Stimulated activated naive CD8-positive, alpha-beta T cell treated with anti-CD3 and anti-CD28 coated beads, Interleukin-15, Interleukin-2, amounts not matched to agents 100 ng/mL and 50 ng/mL, for 24 hours (primary cell): ENCODE data around the gene NUP93.

ENCODE experiments used
- H3K27ac Mint-ChIP-seq: one replicate; pipeline ENCODE4 v1.8.0; 2021; ENCODE audit warnings: mild to moderate bottlenecking, mixed read lengths
- H3K27me3 Mint-ChIP-seq: one replicate; pipeline ENCODE4 v1.8.0; 2021; ENCODE audit warnings: mixed read lengths
- H3K36me3 Mint-ChIP-seq: one replicate; pipeline ENCODE4 v1.8.0; 2021; ENCODE audit warnings: low read depth, mixed read lengths
- H3K4me1 Mint-ChIP-seq: one replicate; pipeline ENCODE4 v1.8.0; 2021; ENCODE audit warnings: low read depth, mixed read lengths
- H3K4me3 Mint-ChIP-seq: one replicate; pipeline ENCODE4 v1.8.0; 2021; ENCODE audit warnings: mild to moderate bottlenecking, mixed read lengths
- H3K9me3 Mint-ChIP-seq: one replicate; pipeline ENCODE4 v1.8.0; 2021; ENCODE audit warnings: mixed read lengths

Gene NUP93

GRCh38 chr16:56824331-56824730, 94.4 kb downstream of the NUP93 start:
- H3K36me3 Mint-ChIP-seq = peaks cover 71% of the 10 kb centered on the region
- H3K27me3 Mint-ChIP-seq = no peaks in the 10 kb centered on the region
- H3K4me3 Mint-ChIP-seq = no peak overlapping the region
- H3K9me3 Mint-ChIP-seq = no peaks in the 10 kb centered on the region
- no peaks in the 10 kb centered on the region for H3K4me1 Mint-ChIP-seq
- H3K27ac Mint-ChIP-seq = no peak overlapping the region

GRCh38 chr16:56824804-56825203, 94.9 kb downstream of the NUP93 start:
- Mint-ChIP-seq H3K36me3 (peaks cover 71% of the 10 kb centered on the region), H3K4me1 (no peaks in the 10 kb centered on the region), H3K4me3 (no peak overlapping the region), H3K27me3 (no peaks in the 10 kb centered on the region), H3K9me3 (no peaks in the 10 kb centered on the region), H3K27ac (no peak overlapping the region)

DNA sequence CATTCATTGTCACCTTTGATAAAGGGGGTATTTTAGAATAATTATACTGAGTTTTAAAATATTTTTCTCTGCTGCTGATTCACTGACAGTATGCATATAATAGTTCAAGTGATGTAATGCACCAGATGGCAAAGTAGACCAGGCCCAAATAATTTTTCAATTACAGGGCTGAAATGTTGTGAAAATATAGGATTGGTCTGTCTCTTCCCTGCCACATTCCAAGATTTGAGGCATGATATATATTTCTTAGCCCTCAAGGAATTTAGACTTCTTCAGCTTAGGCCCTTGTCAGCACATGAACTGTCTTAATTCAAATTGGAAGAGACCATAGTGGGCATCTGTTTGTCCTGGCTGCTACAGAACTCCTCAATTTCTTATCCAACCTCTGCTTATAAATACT, 95.9 kb downstream of the NUP93 start:
- Mint-ChIP-seq H3K4me1 (no peaks in the 10 kb centered on the region), H3K4me3 (no peak overlapping the region), H3K27me3 (no peaks in the 10 kb centered on the region), H3K9me3 (no peaks in the 10 kb centered on the region), H3K27ac (no peak overlapping the region), H3K36me3 (peaks cover 74% of the 10 kb centered on the region)

DNA sequence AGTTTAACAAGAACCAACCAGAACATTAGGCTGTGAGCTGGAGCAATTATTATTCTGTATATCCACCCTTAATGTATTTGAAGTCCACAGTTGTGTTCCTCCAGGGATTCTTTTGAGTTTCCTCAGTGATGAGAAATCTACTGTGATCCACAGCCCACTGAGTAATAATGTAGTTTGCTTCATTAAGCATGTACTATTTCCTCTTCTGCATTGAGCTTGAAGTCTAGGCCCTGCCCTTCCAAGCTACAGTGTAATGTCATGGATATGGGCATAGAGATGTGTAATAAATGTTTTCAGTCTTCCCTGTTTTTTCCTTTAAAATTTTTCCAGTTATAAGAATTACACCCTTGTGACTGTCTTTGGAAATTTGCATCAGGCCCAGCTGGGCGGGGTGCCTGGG, 98.7 kb downstream of the NUP93 start:
- Mint-ChIP-seq H3K4me3 (no peak overlapping the region), H3K27ac (no peak overlapping the region), H3K4me1 (peaks cover 11% of the 10 kb centered on the region), H3K9me3 (no peaks in the 10 kb centered on the region), H3K27me3 (no peaks in the 10 kb centered on the region), H3K36me3 (peaks cover 76% of the 10 kb centered on the region)

GRCh38 chr16:56830669-56831068, 100.7 kb downstream of the NUP93 start:
- Mint-ChIP-seq H3K4me1 (peaks cover 11% of the 10 kb centered on the region), H3K27ac (no peak overlapping the region), H3K27me3 (no peaks in the 10 kb centered on the region), H3K9me3 (no peaks in the 10 kb centered on the region), H3K36me3 (peaks cover 78% of the 10 kb centered on the region), H3K4me3 (no peak overlapping the region)

GRCh38 chr16:56832768-56833167, 102.8 kb downstream of the NUP93 start:
- Mint-ChIP-seq H3K27ac (peak overlapping the region; percentile 29), H3K4me3 (no peak overlapping the region), H3K4me1 (peaks cover 11% of the 10 kb centered on the region), H3K36me3 (peaks cover 73% of the 10 kb centered on the region), H3K27me3 (no peaks in the 10 kb centered on the region), H3K9me3 (no peaks in the 10 kb centered on the region)

DNA sequence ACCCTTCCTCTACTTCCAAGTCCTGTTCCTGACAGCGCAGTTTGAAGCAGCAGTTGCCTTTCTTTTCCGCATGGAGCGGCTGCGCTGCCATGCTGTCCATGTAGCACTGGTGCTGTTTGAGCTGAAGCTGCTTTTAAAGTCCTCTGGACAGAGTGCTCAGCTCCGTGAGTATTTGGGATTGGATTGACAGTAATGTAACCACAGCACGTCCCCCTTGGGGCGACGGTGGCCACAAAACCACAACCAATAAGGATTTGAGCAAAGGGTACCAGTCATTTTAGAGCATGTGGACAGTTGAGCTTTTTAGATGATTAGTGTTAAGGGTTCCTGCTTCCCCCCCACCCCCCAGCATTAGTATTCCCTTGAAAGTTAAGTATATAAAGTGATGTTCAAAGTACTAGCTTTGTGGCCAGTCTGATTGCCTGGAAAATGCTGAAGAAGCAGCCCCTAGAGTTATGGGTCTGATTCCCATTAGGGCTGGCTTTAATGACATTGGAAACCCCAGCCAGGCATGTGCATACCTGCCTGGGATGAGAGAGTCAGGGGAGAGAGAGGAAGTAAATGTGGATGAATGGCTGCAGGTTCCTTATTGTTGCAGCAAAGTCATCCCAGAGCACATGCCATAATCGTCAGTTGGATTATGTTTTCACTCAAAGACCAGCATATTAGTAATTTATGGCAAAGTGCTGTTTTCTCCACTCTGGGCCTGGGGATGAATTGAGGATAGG, 103.5 kb downstream of the NUP93 start:
- peak overlapping the region; percentile 36 for H3K27ac Mint-ChIP-seq

DNA sequence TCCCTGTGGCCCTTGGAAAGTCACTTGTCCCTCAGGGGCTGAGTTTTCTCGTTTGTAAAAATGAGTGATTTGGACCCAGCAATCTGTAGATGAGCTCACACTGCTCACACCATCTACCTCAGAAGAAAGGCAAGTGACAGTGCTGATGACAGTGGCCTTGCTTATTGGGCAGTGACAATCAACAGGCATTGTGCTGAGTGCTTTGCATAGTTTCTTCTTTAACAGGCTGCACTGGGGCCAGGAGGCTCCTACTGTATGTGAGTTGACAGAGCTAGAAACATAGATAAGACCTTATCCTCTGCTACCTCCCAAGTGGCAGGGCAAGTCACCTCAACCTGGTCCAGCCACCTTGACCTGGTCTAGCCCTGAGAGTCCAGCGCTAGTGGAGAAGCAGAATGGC, 105.4 kb downstream of the NUP93 start:
- Mint-ChIP-seq H3K9me3 (no peaks in the 10 kb centered on the region), H3K27ac (no peak overlapping the region), H3K4me1 (peaks cover 11% of the 10 kb centered on the region), H3K36me3 (peaks cover 80% of the 10 kb centered on the region), H3K27me3 (no peaks in the 10 kb centered on the region), H3K4me3 (no peak overlapping the region)

More for the DNA sequence above, 103.5 kb downstream of the NUP93 start:
- H3K4me3 Mint-ChIP-seq = no peak overlapping the region
- peaks cover 11% of the 10 kb centered on the region for H3K4me1 Mint-ChIP-seq
- no peaks in the 10 kb centered on the region for H3K9me3 Mint-ChIP-seq
- H3K36me3 Mint-ChIP-seq = peaks cover 77% of the 10 kb centered on the region
- no peaks in the 10 kb centered on the region for H3K27me3 Mint-ChIP-seq

- Mint-ChIP-seq H3K36me3 (peaks cover 85% of the 10 kb centered on the region), H3K9me3 (no peaks in the 10 kb centered on the region), H3K27ac (no peak overlapping the region)
These were observed 106.7 kb downstream of the NUP93 start for GRCh38 chr16:56836410-56837230.

GRCh38 chr16:56838622-56839337, 108.9 kb downstream of the NUP93 start:
- Mint-ChIP-seq H3K4me1 (no peaks in the 10 kb centered on the region), H3K27me3 (no peaks in the 10 kb centered on the region), H3K4me3 (no peak overlapping the region), H3K9me3 (no peaks in the 10 kb centered on the region), H3K27ac (no peak overlapping the region), H3K36me3 (peaks cover 80% of the 10 kb centered on the region)

More at GRCh38 chr16:56836410-56837230, 106.7 kb downstream of the NUP93 start:
- H3K27me3 Mint-ChIP-seq = no peaks in the 10 kb centered on the region
- H3K4me1 Mint-ChIP-seq = peaks cover 11% of the 10 kb centered on the region
- H3K4me3 Mint-ChIP-seq = no peak overlapping the region

GRCh38 chr16:56841233-56841632, 111.3 kb downstream of the NUP93 start:
- H3K4me1 Mint-ChIP-seq = no peaks in the 10 kb centered on the region
- no peaks in the 10 kb centered on the region for H3K9me3 Mint-ChIP-seq
- no peak overlapping the region for H3K27ac Mint-ChIP-seq
- H3K27me3 Mint-ChIP-seq = no peaks in the 10 kb centered on the region
- H3K4me3 Mint-ChIP-seq = no peak overlapping the region
- H3K36me3 Mint-ChIP-seq = peaks cover 82% of the 10 kb centered on the region

DNA sequence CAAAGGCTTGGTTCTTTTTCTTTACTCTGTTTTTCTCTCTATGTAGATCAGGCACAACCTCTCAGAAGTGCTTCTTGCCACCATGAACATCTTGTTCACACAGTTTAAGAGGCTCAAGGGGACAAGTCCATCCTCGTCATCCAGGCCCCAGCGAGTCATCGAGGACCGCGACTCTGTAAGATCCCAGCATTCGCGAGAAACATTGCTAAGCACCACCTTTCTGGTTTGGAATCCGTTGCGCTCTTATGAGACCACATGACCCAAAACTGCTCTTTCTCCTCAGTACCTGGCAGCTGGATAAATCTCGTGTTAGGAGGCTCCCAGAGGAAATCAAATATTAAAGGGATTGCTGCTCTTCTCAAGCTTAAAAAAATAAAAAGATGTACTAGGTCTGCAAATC, 111.7 kb downstream of the NUP93 start:
- Mint-ChIP-seq H3K4me3 (no peak overlapping the region), H3K36me3 (peaks cover 78% of the 10 kb centered on the region), H3K27me3 (no peaks in the 10 kb centered on the region), H3K4me1 (peaks cover under 1% of the 10 kb centered on the region), H3K27ac (no peak overlapping the region), H3K9me3 (no peaks in the 10 kb centered on the region)

GRCh38 chr16:56842133-56842532, 112.2 kb downstream of the NUP93 start:
- Mint-ChIP-seq H3K27me3 (no peaks in the 10 kb centered on the region), H3K36me3 (peaks cover 73% of the 10 kb centered on the region), H3K9me3 (no peaks in the 10 kb centered on the region), H3K4me1 (peaks cover 5% of the 10 kb centered on the region), H3K4me3 (no peak overlapping the region), H3K27ac (no peak overlapping the region)

DNA sequence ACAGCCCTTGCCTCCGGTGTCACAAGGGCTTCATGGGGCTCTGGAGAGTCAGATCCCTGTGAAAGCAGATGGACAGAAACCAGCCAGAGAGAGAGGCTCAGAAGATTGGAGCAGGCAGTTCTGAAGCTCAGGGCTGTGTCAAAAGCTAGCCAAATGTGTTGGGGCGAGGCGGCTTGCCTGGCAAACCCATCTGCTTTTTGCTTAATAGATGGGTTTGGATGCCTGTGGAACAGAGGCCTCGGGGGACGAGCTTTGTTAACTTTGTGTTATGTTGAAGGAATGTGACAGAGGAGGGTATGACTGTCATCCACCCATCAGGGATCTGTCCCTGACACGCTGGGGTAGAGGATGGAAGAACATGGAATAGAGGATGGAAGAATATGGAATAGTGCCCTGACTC, 114.1 kb downstream of the NUP93 start:
- no peaks in the 10 kb centered on the region for H3K27me3 Mint-ChIP-seq
- H3K4me1 Mint-ChIP-seq = peaks cover 19% of the 10 kb centered on the region
- H3K27ac Mint-ChIP-seq = no peak overlapping the region
- peaks cover 69% of the 10 kb centered on the region for H3K36me3 Mint-ChIP-seq
- no peak overlapping the region for H3K4me3 Mint-ChIP-seq
- no peaks in the 10 kb centered on the region for H3K9me3 Mint-ChIP-seq
